Transverse colon (tissue), 4 donors: Measurements from ENCODE around the gene HNRNPUL2. TPM values are rescaled to one million over a fixed set of nuclear protein-coding genes. Genes with fewer than 3 reads are reported as not detected.

Source experiments
- DNase-seq: peaks from one replicate; pipeline ENCODE4 v3.0.0-alpha.2; 2019
- H3K27ac ChIP-seq, 4 donors: fragments of 200-600 bp; sonication (generic); 2 replicates each; pipeline ENCODE4 v1.5.1; 2016 to 2018; ENCODE audit warnings: inconsistent platforms in 4 of 4
- H3K27me3 ChIP-seq: fragments of 200-600 bp; sonication (generic); 2 replicates; pipeline ENCODE4 v1.5.1; 2017; ENCODE audit warnings: inconsistent platforms
- H3K36me3 ChIP-seq, 4 donors: fragments of 200-600 bp; sonication (generic); 2 replicates each; pipeline ENCODE4 v1.5.1; 2017 to 2019; ENCODE audit warnings: inconsistent platforms in 4 of 4
- H3K4me1 ChIP-seq, 4 donors: fragments of 200-600 bp; sonication (generic); 2 replicates each; pipeline ENCODE4 v1.5.1; 2017 to 2020; ENCODE audit warnings: inconsistent platforms in 4 of 4
- H3K4me3 ChIP-seq, 4 donors: fragments of 200-600 bp; sonication (generic); 1 replicate in 1 of 4; 2 replicates in 3 of 4; pipeline versions ENCODE4 v1.5.1 to v1.6.1; 2017 to 2019; ENCODE audit warnings: inconsistent platforms in 4 of 4
- H3K9me3 ChIP-seq, 2 donors: fragments of 200-600 bp; sonication (generic); 2 replicates each; pipeline ENCODE4 v1.5.1; 2017 to 2019; ENCODE audit warnings: inconsistent platforms in 2 of 2
- EP300 ChIP-seq: sonication (generic); formaldehyde crosslinking; IDR thresholded peaks from one replicate; pipeline ENCODE4 v1.6.1; 2017; ENCODE audit warnings: antibody characterized with exemption, low read depth
- POLR2A ChIP-seq: fragments of 450-650 bp; IDR thresholded peaks from one replicate; pipeline ENCODE4 v1.6.1; 2016; ENCODE audit warnings: antibody characterized with exemption, mild to moderate bottlenecking, moderate library complexity
- POLR2AphosphoS5 ChIP-seq, 3 donors: sonication (generic); formaldehyde crosslinking; IDR thresholded peaks; one replicate each; pipeline ENCODE4 v1.6.1; 2016; ENCODE audit warnings: antibody characterized with exemption in 3 of 3
- WGBS, 2 donors: methylation state at CpG; one replicate each; pipeline ENCODE4 v1.1.5; 2018; ENCODE audit warnings: low coverage in 1 of 2; 5-methylcytosine and 5-hydroxymethylcytosine counted together
- in situ Hi-C, 4 donors: fragments of 200-750 bp; cut with MboI; loops; one replicate each; pipeline versions ENCODE4 v1.15.0 to v1.15.1; 2017; ENCODE audit warnings: low sequenced_read_pairs in 3 of 4, low pct_ligation_motif_present in 1 of 4, low pct_unique_long_range_greater_than_20kb in 1 of 4
- intact Hi-C: fragments of 100-400 bp; cut with DNase I; formaldehyde crosslinking; loops from one replicate; pipeline ENCODE4 v1.15.1; 2023; ENCODE audit warnings: low total_unique reads
- total RNA-seq, 4 donors: library from RNA; depleted of rRNA; stranded (reverse); fragments of >200 nt; gene quantifications; one replicate each; pipeline ENCODE4 v1.1.0, GENCODE V29; 2016
- TF ChIP-seq, protein P1 (sequence below), 5 experiments: fragments of 200-600 bp in 3 of 5; fragments of 450-650 bp in 2 of 5; sonication (generic) in 3 of 5; IDR thresholded peaks; 1 replicate in 2 of 5; 2 replicates in 3 of 5; pipeline ENCODE4 v1.5.1; 2016 to 2017; ENCODE audit warnings: antibody characterized with exemption in 5 of 5, inconsistent platforms in 3 of 5, mild to moderate bottlenecking in 2 of 5, moderate library complexity in 1 of 5

The HNRNPUL2 gene
- total RNA-seq, 4 donors from 2014 or later = 21.8 to 116 (median 59.6) TPM

DNA sequence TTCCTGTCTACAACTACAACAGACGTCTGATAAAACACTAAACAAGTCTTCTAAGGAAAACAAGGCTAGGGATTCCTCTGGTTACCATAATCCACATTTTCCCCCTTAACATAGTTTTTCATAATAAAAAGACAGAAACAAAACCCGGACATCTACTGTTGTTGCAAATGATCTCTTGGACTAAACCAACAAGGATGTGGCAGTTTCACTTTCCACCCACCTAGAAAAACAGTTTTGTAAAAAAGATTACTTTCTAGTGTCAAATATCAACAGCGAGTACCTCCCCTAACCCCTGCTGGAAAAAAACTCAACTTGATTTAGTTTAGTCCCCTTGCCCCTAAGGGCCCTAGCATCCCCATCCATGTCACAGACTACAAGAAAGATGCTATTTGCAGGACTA is 14.4 kb downstream of the HNRNPUL2 start:
- 26 to 39% methylated on average over 3 of the region's 3 CpGs for WGBS, 2 donors
- intact Hi-C loops = no loop called here
- peaks cover 14 to 46% (median 22%) of the 10 kb centered on the region in 4 donors for H3K4me1 ChIP-seq
- no peak overlapping the region for H3K4me3 ChIP-seq
- TF ChIP-seq, protein P1, sequence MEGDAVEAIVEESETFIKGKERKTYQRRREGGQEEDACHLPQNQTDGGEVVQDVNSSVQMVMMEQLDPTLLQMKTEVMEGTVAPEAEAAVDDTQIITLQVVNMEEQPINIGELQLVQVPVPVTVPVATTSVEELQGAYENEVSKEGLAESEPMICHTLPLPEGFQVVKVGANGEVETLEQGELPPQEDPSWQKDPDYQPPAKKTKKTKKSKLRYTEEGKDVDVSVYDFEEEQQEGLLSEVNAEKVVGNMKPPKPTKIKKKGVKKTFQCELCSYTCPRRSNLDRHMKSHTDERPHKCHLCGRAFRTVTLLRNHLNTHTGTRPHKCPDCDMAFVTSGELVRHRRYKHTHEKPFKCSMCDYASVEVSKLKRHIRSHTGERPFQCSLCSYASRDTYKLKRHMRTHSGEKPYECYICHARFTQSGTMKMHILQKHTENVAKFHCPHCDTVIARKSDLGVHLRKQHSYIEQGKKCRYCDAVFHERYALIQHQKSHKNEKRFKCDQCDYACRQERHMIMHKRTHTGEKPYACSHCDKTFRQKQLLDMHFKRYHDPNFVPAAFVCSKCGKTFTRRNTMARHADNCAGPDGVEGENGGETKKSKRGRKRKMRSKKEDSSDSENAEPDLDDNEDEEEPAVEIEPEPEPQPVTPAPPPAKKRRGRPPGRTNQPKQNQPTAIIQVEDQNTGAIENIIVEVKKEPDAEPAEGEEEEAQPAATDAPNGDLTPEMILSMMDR (IDR thresholded peaks at IDR 0.05) = no peak
- no peak for TF ChIP-seq POLR2AphosphoS5 (IDR thresholded peaks at IDR 0.05)
- TF ChIP-seq POLR2A = no peak
- TF ChIP-seq EP300 = no peak
- H3K36me3 ChIP-seq = peaks cover 0 to 53% (median 11%) of the 10 kb centered on the region in 4 donors
- peak overlapping the region; percentile 62 to 68 (median 66) for H3K27ac ChIP-seq
- in situ Hi-C loops = no loop called here
- H3K9me3 ChIP-seq = no peaks in the 10 kb centered on the region
- DNase-seq = no peak
- H3K27me3 ChIP-seq = no peaks in the 10 kb centered on the region

DNA sequence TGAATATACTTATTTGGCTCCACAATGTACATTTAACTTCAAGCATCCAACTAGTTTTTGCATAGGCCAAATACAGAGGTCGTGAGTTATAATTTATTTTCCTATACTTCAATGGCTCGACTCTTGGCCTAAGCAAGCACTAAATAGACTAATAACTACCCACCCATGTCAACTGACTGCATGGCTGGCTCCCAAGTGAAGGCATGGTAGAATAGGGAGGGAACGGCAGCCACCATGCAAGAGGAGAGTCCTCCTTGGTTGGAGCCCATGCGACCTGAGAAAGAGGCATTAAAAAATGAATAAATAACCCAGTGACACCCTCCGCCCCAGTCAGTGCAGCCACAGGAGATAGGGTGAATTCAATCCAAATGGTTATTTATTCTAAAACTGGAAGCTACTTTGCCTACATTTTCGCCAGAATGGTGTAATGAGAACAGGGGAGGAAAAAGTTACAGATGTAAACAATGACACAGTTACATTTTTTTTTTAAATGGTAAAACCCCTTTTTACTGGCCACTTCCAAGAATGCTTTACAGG is 14.9 kb downstream of the HNRNPUL2 start:
- Histone ChIP-seq H3K27ac (peak overlapping the region; percentile 62 to 68 (median 66)), H3K36me3 (peaks cover 0 to 48% (median 9%) of the 10 kb centered on the region in 4 donors), H3K27me3 (no peaks in the 10 kb centered on the region), H3K4me1 (peaks cover 14 to 46% (median 22%) of the 10 kb centered on the region in 4 donors), H3K9me3 (no peaks in the 10 kb centered on the region), H3K4me3 (no peak overlapping the region)
- 77 to 87% methylated on average over 4 to 6 of the region's 6 CpGs for WGBS, 2 donors
- no peak for DNase-seq
- intact Hi-C loops (no loop called here), in situ Hi-C loops (no loop called here)
- TF ChIP-seq POLR2A = no peak
- no peak for TF ChIP-seq EP300
- TF ChIP-seq, protein P1 (IDR thresholded peaks at IDR 0.05) = no peak
- no peak for TF ChIP-seq POLR2AphosphoS5 (IDR thresholded peaks at IDR 0.05)

DNA sequence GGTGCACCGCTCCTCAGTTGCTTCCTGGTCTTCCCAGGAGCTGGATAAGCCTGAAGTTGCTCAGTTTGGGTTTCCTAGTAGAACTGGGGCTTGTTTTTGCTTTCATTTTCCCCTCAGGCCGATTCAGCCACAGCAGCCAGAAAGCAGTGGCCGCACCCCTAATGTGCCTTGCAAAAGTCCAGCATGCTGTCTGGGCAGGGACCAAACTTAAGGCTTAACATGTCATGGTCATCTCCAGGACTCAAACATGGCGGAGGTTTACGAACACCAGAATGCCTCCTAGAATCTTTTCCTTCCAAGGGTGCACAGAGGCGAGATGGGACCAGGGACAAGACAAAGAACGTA is 17.3 kb downstream of the HNRNPUL2 start:
- H3K27me3 ChIP-seq = no peaks in the 10 kb centered on the region
- peaks cover 32 to 62% (median 36%) of the 10 kb centered on the region in 4 donors for H3K4me1 ChIP-seq
- H3K36me3 ChIP-seq = peaks cover 0 to 24% (median 0%) of the 10 kb centered on the region in 4 donors
- in situ Hi-C loops (no loop called here), intact Hi-C loops (no loop called here)
- no peak for DNase-seq
- WGBS, 2 donors = 62% methylated on average over 7 of the region's 7 CpGs; no CpG with 5 or more reads in 1 of the 2 donors
- TF ChIP-seq POLR2AphosphoS5 (IDR thresholded peaks at IDR 0.05) (no peak), POLR2A (no peak), EP300 (no peak)
- TF ChIP-seq, protein P1 (IDR thresholded peaks at IDR 0.05) = no peak
- H3K4me3 ChIP-seq = peak overlapping the region; percentile 50 to 71 (median 53)
- H3K27ac ChIP-seq = peak overlapping the region; percentile 93 to 98 (median 96)
- H3K9me3 ChIP-seq = no peaks in the 10 kb centered on the region

DNA sequence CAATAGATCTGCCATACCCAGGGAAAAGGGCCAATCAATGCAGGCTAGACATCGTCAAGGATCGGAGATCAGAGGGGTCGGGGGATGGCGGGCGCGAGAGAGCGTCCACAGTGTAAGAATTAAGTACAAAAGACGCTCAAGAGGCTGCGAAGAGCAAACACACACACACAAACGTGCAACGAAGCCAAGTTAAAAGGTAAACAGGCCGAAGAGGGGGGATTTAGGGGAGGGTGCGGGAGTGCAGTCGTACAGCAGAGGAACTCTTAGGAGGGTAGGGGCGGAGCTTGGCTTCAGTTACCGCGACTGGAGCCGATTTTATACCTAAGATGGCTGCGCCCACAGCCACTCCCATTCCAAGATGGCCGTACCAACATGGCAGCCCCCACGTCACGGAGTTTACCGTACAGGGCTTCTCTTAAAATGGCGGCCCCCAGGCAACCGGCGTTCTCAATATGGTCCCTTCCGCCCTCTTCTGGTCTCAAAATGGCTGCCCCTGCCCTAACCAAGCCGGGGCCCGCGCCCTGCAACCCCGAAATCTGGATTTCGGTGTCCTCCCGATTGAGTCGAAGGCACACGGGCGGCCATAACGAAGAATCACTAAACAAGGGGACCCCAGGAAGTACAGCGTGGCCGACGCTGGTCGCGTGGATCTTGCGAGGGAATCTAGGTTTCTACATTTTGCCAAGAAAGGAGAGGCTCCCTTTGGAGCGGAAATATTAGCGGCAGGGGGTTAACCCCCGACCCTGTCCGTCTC is 17.8 kb downstream of the HNRNPUL2 start:
- 0 to 2% methylated on average over 15 to 47 of the region's 47 CpGs for WGBS, 2 donors
- peak overlapping the region; percentile 50 to 71 (median 53) for H3K4me3 ChIP-seq
- H3K4me1 ChIP-seq = peaks cover 33 to 63% (median 40%) of the 10 kb centered on the region in 4 donors
- H3K27me3 ChIP-seq = no peaks in the 10 kb centered on the region
- peak; percentile 98 for DNase-seq
- peak overlapping the region; percentile 93 to 98 (median 96) for H3K27ac ChIP-seq
- no peaks in the 10 kb centered on the region for H3K9me3 ChIP-seq
- in situ Hi-C loops = no loop called here
- peaks cover 0 to 20% (median 0%) of the 10 kb centered on the region in 4 donors for H3K36me3 ChIP-seq
- TF ChIP-seq POLR2AphosphoS5 (IDR thresholded peaks at IDR 0.05) (peak; percentile 45 to 91 (median 88)), POLR2A (peak; percentile 92), EP300 (no peak)
- TF ChIP-seq, protein P1 (IDR thresholded peaks at IDR 0.05) = peak in 3 of 5 experiments; percentile 15 to 30 (median 17)
- intact Hi-C loops = no loop called here
